IPS-18c (cell line): Measurements from ENCODE around the gene CEP57.
"Not testable (repeated sequence)": the region's sequence is repeated elsewhere in the genome, so short reads cannot be mapped to it uniquely, and the experiment has no call there.

ENCODE experiments used
- H3K4me3 ChIP-seq: 2 replicates; pipeline ENCODE4 v1.7.0; 2013; ENCODE audit warnings: low read depth, mild to moderate bottlenecking, low read length, moderate library complexity; ENCODE audit not compliant: insufficient read depth
- H3K9me3 ChIP-seq: one replicate; pipeline ENCODE4 v1.6.1; 2013; ENCODE audit warnings: mild to moderate bottlenecking, low read length, moderate library complexity; ENCODE audit not compliant: control insufficient read depth, insufficient read depth

CEP57 gene

GRCh38 chr11:95833378-95833777 is 43.1 kb downstream of the CEP57 start:
- H3K9me3 ChIP-seq, result no peaks in the 10 kb centered on the region
- no peak overlapping the region for H3K4me3 ChIP-seq

- no peak overlapping the region for H3K4me3 ChIP-seq
- H3K9me3 ChIP-seq, result no peaks in the 10 kb centered on the region
Observed at GRCh38 chr11:95835351-95835750, 45.1 kb downstream of the CEP57 start.

- Histone ChIP-seq H3K9me3 (no peaks in the 10 kb centered on the region), H3K4me3 (no peak overlapping the region)
Observed at GRCh38 chr11:95835768-95836488, 45.6 kb downstream of the CEP57 start.

- Histone ChIP-seq H3K9me3 (no peaks in the 10 kb centered on the region), H3K4me3 (no peak overlapping the region)
Observed at GRCh38 chr11:95845167-95845566, 54.9 kb downstream of the CEP57 start.

GRCh38 chr11:95849087-95849825 is 59.0 kb downstream of the CEP57 start:
- no peaks in the 10 kb centered on the region for H3K9me3 ChIP-seq
- no peak overlapping the region for H3K4me3 ChIP-seq

GRCh38 chr11:95850137-95850536 is 59.8 kb downstream of the CEP57 start:
- no peak overlapping the region for H3K4me3 ChIP-seq

GRCh38 chr11:95853138-95853537 is 62.8 kb downstream of the CEP57 start:
- Histone ChIP-seq H3K4me3 (no peak overlapping the region), H3K9me3 (no peaks in the 10 kb centered on the region)

More at GRCh38 chr11:95850137-95850536, 59.8 kb downstream of the CEP57 start:
- H3K9me3 ChIP-seq, result no peaks in the 10 kb centered on the region

- no peaks in the 10 kb centered on the region for H3K9me3 ChIP-seq
- no peak overlapping the region for H3K4me3 ChIP-seq
Observed at GRCh38 chr11:95853862-95854261, 63.6 kb downstream of the CEP57 start.

- not testable (repeated sequence) for H3K9me3 ChIP-seq, H3K4me3 ChIP-seq
Observed at GRCh38 chr11:95854362-95854761, 64.1 kb downstream of the CEP57 start.

- not testable (repeated sequence) for H3K4me3 ChIP-seq, H3K9me3 ChIP-seq
Observed at GRCh38 chr11:95860024-95860423, 69.7 kb downstream of the CEP57 start.

- no peak overlapping the region for H3K4me3 ChIP-seq
- H3K9me3 ChIP-seq, result no peaks in the 10 kb centered on the region
Observed at GRCh38 chr11:95863486-95864140, 73.3 kb downstream of the CEP57 start.

- H3K4me3 ChIP-seq, result no peak overlapping the region
- no peaks in the 10 kb centered on the region for H3K9me3 ChIP-seq
Observed at GRCh38 chr11:95867105-95867504, 76.8 kb downstream of the CEP57 start.

- not testable (repeated sequence) for H3K9me3 ChIP-seq, H3K4me3 ChIP-seq
Observed at GRCh38 chr11:95870877-95871276, 80.6 kb downstream of the CEP57 start.

- Histone ChIP-seq H3K9me3 (no peaks in the 10 kb centered on the region), H3K4me3 (no peak overlapping the region)
Observed at GRCh38 chr11:95877291-95877690, 87.0 kb downstream of the CEP57 start.
